Mesenchymal stem cell (in vitro differentiated cells and primary cell): Measurements from ENCODE around the gene GDF2.

ENCODE experiments used
- DNase-seq: peaks from one replicate; pipeline ENCODE4 v3.0.0-alpha.2; 2013
- H2AFZ ChIP-seq: one replicate; pipeline ENCODE4 v1.6.1; 2013; ENCODE audit warnings: low read depth, mild to moderate bottlenecking, control low read depth, inconsistent platforms, low read length, moderate library complexity
- H2AK5ac ChIP-seq: 2 replicates; pipeline ENCODE4 v1.6.1; 2013; ENCODE audit warnings: low read length, moderate library complexity, mild to moderate bottlenecking, inconsistent platforms; ENCODE audit not compliant: severe bottlenecking
- H2BK120ac ChIP-seq: one replicate; pipeline ENCODE4 v1.6.1; 2013; ENCODE audit warnings: low read depth, mild to moderate bottlenecking, inconsistent platforms, low read length, moderate library complexity
- H2BK12ac ChIP-seq, 2 experiments: one replicate each; pipeline ENCODE4 v1.6.1; 2013; ENCODE audit warnings: inconsistent platforms in 2 of 2, low read length in 2 of 2, mild to moderate bottlenecking in 2 of 2, moderate library complexity in 2 of 2, control low read depth in 1 of 2
- H2BK15ac ChIP-seq: one replicate; pipeline ENCODE4 v1.6.1; 2013; ENCODE audit warnings: mild to moderate bottlenecking, low read depth, inconsistent platforms; ENCODE audit not compliant: poor library complexity, severe bottlenecking
- H2BK5ac ChIP-seq: 2 replicates; pipeline ENCODE4 v1.6.1; 2013; ENCODE audit warnings: low read depth, mild to moderate bottlenecking, low read length, control low read depth, inconsistent platforms; ENCODE audit not compliant: poor library complexity, severe bottlenecking
- H3K14ac ChIP-seq, 2 experiments: one replicate each; pipeline ENCODE4 v1.6.1; 2013; ENCODE audit warnings: inconsistent platforms in 2 of 2, low read length in 2 of 2, control low read depth in 1 of 2, mild to moderate bottlenecking in 1 of 2, moderate library complexity in 1 of 2
- H3K18ac ChIP-seq, 2 experiments: one replicate each; pipeline ENCODE4 v1.6.1; 2013; ENCODE audit warnings: inconsistent platforms in 2 of 2, low read length in 2 of 2, control low read depth in 1 of 2, low read depth in 1 of 2, mild to moderate bottlenecking in 1 of 2
- H3K23ac ChIP-seq, 2 experiments: one replicate each; pipeline ENCODE4 v1.6.1; 2013; ENCODE audit warnings: inconsistent platforms in 2 of 2, low read length in 2 of 2, mild to moderate bottlenecking in 2 of 2, moderate library complexity in 2 of 2, control low read depth in 1 of 2
- H3K27ac ChIP-seq: 2 replicates; pipeline ENCODE4 v1.5.1; 2013; ENCODE audit warnings: mild to moderate bottlenecking, moderate library complexity, low read length, control low read depth, inconsistent platforms; ENCODE audit not compliant: poor library complexity, severe bottlenecking
- H3K27me3 ChIP-seq, 2 experiments: 2 replicates each; pipeline versions ENCODE4 v1.6.1 to v1.7.0; 2013; ENCODE audit warnings: low read length in 2 of 2, mild to moderate bottlenecking in 2 of 2, moderate library complexity in 2 of 2, control low read depth in 1 of 2, inconsistent platforms in 1 of 2; ENCODE audit not compliant: control insufficient read depth in 1 of 2, insufficient read depth in 1 of 2
- H3K36me3 ChIP-seq, 2 experiments: 2 replicates each; pipeline versions ENCODE4 v1.6.1 to v1.7.0; 2013; ENCODE audit warnings: low read length in 2 of 2, control low read depth in 1 of 2, inconsistent platforms in 1 of 2, low read depth in 1 of 2, mild to moderate bottlenecking in 1 of 2; ENCODE audit not compliant: insufficient read depth in 2 of 2, control insufficient read depth in 1 of 2
- H3K4ac ChIP-seq, 2 experiments: one replicate each; pipeline ENCODE4 v1.6.1; 2013; ENCODE audit warnings: inconsistent platforms in 2 of 2, low read length in 2 of 2, mild to moderate bottlenecking in 2 of 2, moderate library complexity in 2 of 2, control low read depth in 1 of 2, low read depth in 1 of 2
- H3K4me1 ChIP-seq: 2 replicates; pipeline ENCODE4 v1.6.1; 2013; ENCODE audit warnings: low read depth, low read length, control low read depth; ENCODE audit not compliant: control insufficient read depth, insufficient read depth
- H3K4me2 ChIP-seq: 2 replicates; pipeline ENCODE4 v1.6.1; 2013; ENCODE audit warnings: low read length, mild to moderate bottlenecking, inconsistent platforms; ENCODE audit not compliant: poor library complexity, severe bottlenecking
- H3K4me3 ChIP-seq, 2 experiments: 2 replicates each; pipeline versions ENCODE4 v1.5.1 to v1.7.0; 2013; ENCODE audit warnings: low read length in 2 of 2, mild to moderate bottlenecking in 2 of 2, control low read depth in 1 of 2, low read depth in 1 of 2; ENCODE audit not compliant: insufficient read depth in 1 of 2
- H3K79me1 ChIP-seq: replicated peaks from 2 replicates; pipeline ENCODE4 v1.6.1; 2013; ENCODE audit warnings: mild to moderate bottlenecking, control low read depth, low read length, inconsistent platforms; ENCODE audit not compliant: poor library complexity, severe bottlenecking
- H3K9ac ChIP-seq: 2 replicates; pipeline ENCODE4 v1.7.0; 2013; ENCODE audit warnings: mild to moderate bottlenecking, low read length, moderate library complexity
- H3K9me3 ChIP-seq: 2 replicates; pipeline ENCODE4 v1.7.0; 2013; ENCODE audit warnings: mild to moderate bottlenecking, low read length; ENCODE audit not compliant: control insufficient read depth
- H4K8ac ChIP-seq: one replicate; pipeline ENCODE4 v1.6.1; 2013; ENCODE audit warnings: inconsistent platforms, mild to moderate bottlenecking, low read length, moderate library complexity
- H4K91ac ChIP-seq: one replicate; pipeline ENCODE4 v1.6.1; 2013; ENCODE audit warnings: mild to moderate bottlenecking, low read length, inconsistent platforms
- WGBS: methylation state at CpG from one replicate; pipeline ENCODE4 v1.1.7; 2013; ENCODE audit warnings: mixed read lengths; 5-methylcytosine and 5-hydroxymethylcytosine counted together

GDF2 gene

GRCh38 chr10:47362199-47362598, 39.9 kb downstream of the GDF2 start:
- Histone ChIP-seq H3K23ac (no peak overlapping the region), H3K79me1 (no peaks in the 10 kb centered on the region), H2BK120ac (no peak overlapping the region), H3K14ac (no peak overlapping the region), H3K9me3 (no peaks in the 10 kb centered on the region), H3K9ac (no peak overlapping the region), H3K4ac (no peak overlapping the region), H2BK15ac (no peak overlapping the region), H2BK5ac (no peak overlapping the region), H4K91ac (no peak overlapping the region), H3K27me3 (peaks cover 0 to 45% of the 10 kb centered on the region in 2 experiments), H3K4me1 (peaks cover 5% of the 10 kb centered on the region), H3K27ac (no peak overlapping the region), H2BK12ac (no peak overlapping the region), H2AK5ac (no peak overlapping the region), H3K4me2 (no peak overlapping the region), H3K4me3 (no peak overlapping the region), H3K36me3 (no peaks in the 10 kb centered on the region), H2AFZ (no peak overlapping the region), H3K18ac (no peak overlapping the region), H4K8ac (no peak overlapping the region)
- no peak for DNase-seq
- WGBS = 95% methylated on average over 3 of the region's 3 CpGs

GRCh38 chr10:47363781-47364180, 41.5 kb downstream of the GDF2 start:
- Histone ChIP-seq H3K27ac (no peak overlapping the region), H3K4ac (no peak overlapping the region), H3K4me2 (no peak overlapping the region), H3K9me3 (no peaks in the 10 kb centered on the region), H2AK5ac (no peak overlapping the region), H3K27me3 (peaks cover 0 to 41% of the 10 kb centered on the region in 2 experiments), H3K14ac (no peak overlapping the region), H2BK5ac (no peak overlapping the region), H4K8ac (no peak overlapping the region), H2BK120ac (no peak overlapping the region), H3K4me1 (peaks cover 15% of the 10 kb centered on the region), H3K4me3 (no peak overlapping the region), H3K9ac (no peak overlapping the region), H2BK15ac (no peak overlapping the region), H4K91ac (no peak overlapping the region), H3K23ac (no peak overlapping the region), H2BK12ac (no peak overlapping the region), H2AFZ (no peak overlapping the region), H3K18ac (no peak overlapping the region), H3K36me3 (peaks cover 0 to 8% of the 10 kb centered on the region in 2 experiments), H3K79me1 (no peaks in the 10 kb centered on the region)
- no peak for DNase-seq
- 96% methylated on average over 3 of the region's 3 CpGs for WGBS

- Histone ChIP-seq H3K4me1 (peaks cover 15% of the 10 kb centered on the region), H3K9me3 (no peaks in the 10 kb centered on the region), H4K8ac (no peak overlapping the region), H3K23ac (no peak overlapping the region), H2AFZ (no peak overlapping the region), H2BK12ac (no peak overlapping the region), H3K18ac (no peak overlapping the region), H3K4ac (no peak overlapping the region), H2AK5ac (no peak overlapping the region), H3K4me3 (no peak overlapping the region), H2BK15ac (no peak overlapping the region), H2BK5ac (no peak overlapping the region), H3K36me3 (peaks cover 0 to 8% of the 10 kb centered on the region in 2 experiments), H3K79me1 (no peaks in the 10 kb centered on the region), H3K27ac (no peak overlapping the region), H4K91ac (no peak overlapping the region), H2BK120ac (no peak overlapping the region), H3K27me3 (peaks cover 0 to 38% of the 10 kb centered on the region in 2 experiments), H3K9ac (no peak overlapping the region), H3K14ac (no peak overlapping the region), H3K4me2 (no peak overlapping the region)
- no peak for DNase-seq
- WGBS = 70% methylated on average over 4 of the region's 4 CpGs
Observed at GRCh38 chr10:47364366-47364765, 42.1 kb downstream of the GDF2 start.

- H3K9ac ChIP-seq = no peak overlapping the region
- no peak overlapping the region for H4K91ac ChIP-seq
- no peak overlapping the region for H2BK12ac ChIP-seq
- no peak overlapping the region for H3K4me3 ChIP-seq
- peaks cover 0 to 41% of the 10 kb centered on the region in 2 experiments for H3K27me3 ChIP-seq
- H3K27ac ChIP-seq = no peak overlapping the region
- H3K18ac ChIP-seq = no peak overlapping the region
- no peak overlapping the region for H2BK5ac ChIP-seq
- no peak overlapping the region for H4K8ac ChIP-seq
- no peak overlapping the region for H2AFZ ChIP-seq
- H3K79me1 ChIP-seq = no peaks in the 10 kb centered on the region
- no peak overlapping the region for H2AK5ac ChIP-seq
- no peak overlapping the region for H2BK120ac ChIP-seq
- H3K9me3 ChIP-seq = no peaks in the 10 kb centered on the region
- H2BK15ac ChIP-seq = no peak overlapping the region
- no peak overlapping the region for H3K14ac ChIP-seq
- 87% methylated on average over 6 of the region's 6 CpGs for WGBS
- H3K36me3 ChIP-seq = peaks cover 0 to 8% of the 10 kb centered on the region in 2 experiments
- no peak overlapping the region for H3K4ac ChIP-seq
- peaks cover 15% of the 10 kb centered on the region for H3K4me1 ChIP-seq
- DNase-seq = no peak
- H3K23ac ChIP-seq = no peak overlapping the region
- H3K4me2 ChIP-seq = no peak overlapping the region
Observed at GRCh38 chr10:47364911-47365310, 42.7 kb downstream of the GDF2 start.
